Transverse colon (tissue), 4 donors: Measurements from ENCODE around the gene KAZN. TPM values are rescaled to one million over a fixed set of nuclear protein-coding genes. Genes with fewer than 3 reads are reported as not detected.

Experiments used
- DNase-seq: peaks from one replicate; pipeline ENCODE4 v3.0.0-alpha.2; 2019
- H3K27ac ChIP-seq, 4 donors: fragments of 200-600 bp; sonication (generic); 2 replicates each; pipeline ENCODE4 v1.5.1; 2016 to 2018; ENCODE audit warnings: inconsistent platforms in 4 of 4
- H3K27me3 ChIP-seq: fragments of 200-600 bp; sonication (generic); 2 replicates; pipeline ENCODE4 v1.5.1; 2017; ENCODE audit warnings: inconsistent platforms
- H3K36me3 ChIP-seq, 4 donors: fragments of 200-600 bp; sonication (generic); 2 replicates each; pipeline ENCODE4 v1.5.1; 2017 to 2019; ENCODE audit warnings: inconsistent platforms in 4 of 4
- H3K4me1 ChIP-seq, 4 donors: fragments of 200-600 bp; sonication (generic); 2 replicates each; pipeline ENCODE4 v1.5.1; 2017 to 2020; ENCODE audit warnings: inconsistent platforms in 4 of 4
- H3K4me3 ChIP-seq, 4 donors: fragments of 200-600 bp; sonication (generic); 1 replicate in 1 of 4; 2 replicates in 3 of 4; pipeline versions ENCODE4 v1.5.1 to v1.6.1; 2017 to 2019; ENCODE audit warnings: inconsistent platforms in 4 of 4
- H3K9me3 ChIP-seq, 2 donors: fragments of 200-600 bp; sonication (generic); 2 replicates each; pipeline ENCODE4 v1.5.1; 2017 to 2019; ENCODE audit warnings: inconsistent platforms in 2 of 2
- CTCF ChIP-seq, 5 experiments: fragments of 200-600 bp in 3 of 5; fragments of 450-650 bp in 2 of 5; sonication (generic) in 3 of 5; IDR thresholded peaks; 1 replicate in 2 of 5; 2 replicates in 3 of 5; pipeline ENCODE4 v1.5.1; 2016 to 2017; ENCODE audit warnings: antibody characterized with exemption in 5 of 5, inconsistent platforms in 3 of 5, mild to moderate bottlenecking in 2 of 5, moderate library complexity in 1 of 5
- EP300 ChIP-seq: sonication (generic); formaldehyde crosslinking; IDR thresholded peaks from one replicate; pipeline ENCODE4 v1.6.1; 2017; ENCODE audit warnings: antibody characterized with exemption, low read depth
- POLR2A ChIP-seq: fragments of 450-650 bp; IDR thresholded peaks from one replicate; pipeline ENCODE4 v1.6.1; 2016; ENCODE audit warnings: antibody characterized with exemption, mild to moderate bottlenecking, moderate library complexity
- POLR2AphosphoS5 ChIP-seq, 3 donors: sonication (generic); formaldehyde crosslinking; IDR thresholded peaks; one replicate each; pipeline ENCODE4 v1.6.1; 2016; ENCODE audit warnings: antibody characterized with exemption in 3 of 3
- WGBS, 2 donors: methylation state at CpG; one replicate each; pipeline ENCODE4 v1.1.5; 2018; ENCODE audit warnings: low coverage in 1 of 2; 5-methylcytosine and 5-hydroxymethylcytosine counted together
- in situ Hi-C, 4 donors: fragments of 200-750 bp; cut with MboI; loops; one replicate each; pipeline versions ENCODE4 v1.15.0 to v1.15.1; 2017; ENCODE audit warnings: low sequenced_read_pairs in 3 of 4, low pct_ligation_motif_present in 1 of 4, low pct_unique_long_range_greater_than_20kb in 1 of 4
- intact Hi-C: fragments of 100-400 bp; cut with DNase I; formaldehyde crosslinking; loops from one replicate; pipeline ENCODE4 v1.15.1; 2023; ENCODE audit warnings: low total_unique reads
- total RNA-seq, 4 donors: library from RNA; depleted of rRNA; stranded (reverse); fragments of >200 nt; gene quantifications; one replicate each; pipeline ENCODE4 v1.1.0, GENCODE V29; 2016

The KAZN gene
- total RNA-seq, 4 donors from 2014 or later: 12.0 to 17.1 (median 16.2) TPM

DNA sequence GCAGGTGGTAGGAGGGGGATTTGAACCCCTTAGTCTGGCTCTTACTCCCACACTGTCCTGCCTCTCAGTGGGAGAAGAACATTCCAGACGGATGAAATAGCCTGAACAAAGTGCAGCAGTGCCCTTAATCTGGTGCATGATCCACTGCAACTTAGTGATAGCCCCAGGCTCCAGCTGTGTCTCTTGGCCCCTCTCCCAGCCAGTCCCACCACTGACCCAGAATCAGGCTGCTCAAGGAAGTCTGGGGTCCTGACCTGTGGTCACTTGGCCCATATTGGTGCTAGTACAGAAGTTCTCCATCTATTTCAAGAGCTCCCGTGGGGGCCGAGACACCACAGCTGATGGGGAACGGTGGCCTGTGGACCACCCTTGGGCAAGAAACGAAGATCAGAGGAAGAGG, 255.0 kb downstream of the KAZN start:
- Histone ChIP-seq H3K4me3 (no peak overlapping the region), H3K4me1 (no peaks in the 10 kb centered on the region), H3K27me3 (no peaks in the 10 kb centered on the region), H3K27ac (no peak overlapping the region), H3K36me3 (no peaks in the 10 kb centered on the region), H3K9me3 (no peaks in the 10 kb centered on the region)
- in situ Hi-C loops: no loop called here
- WGBS, 2 donors: 70 to 80% methylated on average over 4 to 5 of the region's 5 CpGs
- intact Hi-C loops: no loop called here
- TF ChIP-seq POLR2A: no peak
- TF ChIP-seq CTCF (IDR thresholded peaks at IDR 0.05): no peak
- no peak for TF ChIP-seq POLR2AphosphoS5 (IDR thresholded peaks at IDR 0.05)
- no peak for TF ChIP-seq EP300
- no peak for DNase-seq

GRCh38 chr1:14855268-14855667, 256.8 kb downstream of the KAZN start:
- no peaks in the 10 kb centered on the region for H3K4me1 ChIP-seq
- H3K36me3 ChIP-seq: no peaks in the 10 kb centered on the region
- no peak for DNase-seq
- no peaks in the 10 kb centered on the region for H3K9me3 ChIP-seq
- in situ Hi-C loops (no loop called here), intact Hi-C loops (no loop called here)
- 82% methylated on average over 3 of the region's 3 CpGs; no CpG with 5 or more reads in 1 of the 2 donors for WGBS, 2 donors
- no peak for TF ChIP-seq POLR2A
- TF ChIP-seq POLR2AphosphoS5 (IDR thresholded peaks at IDR 0.05): no peak
- TF ChIP-seq EP300: no peak
- no peak for TF ChIP-seq CTCF (IDR thresholded peaks at IDR 0.05)
- H3K27ac ChIP-seq: no peak overlapping the region
- no peaks in the 10 kb centered on the region for H3K27me3 ChIP-seq
- H3K4me3 ChIP-seq: no peak overlapping the region

DNA sequence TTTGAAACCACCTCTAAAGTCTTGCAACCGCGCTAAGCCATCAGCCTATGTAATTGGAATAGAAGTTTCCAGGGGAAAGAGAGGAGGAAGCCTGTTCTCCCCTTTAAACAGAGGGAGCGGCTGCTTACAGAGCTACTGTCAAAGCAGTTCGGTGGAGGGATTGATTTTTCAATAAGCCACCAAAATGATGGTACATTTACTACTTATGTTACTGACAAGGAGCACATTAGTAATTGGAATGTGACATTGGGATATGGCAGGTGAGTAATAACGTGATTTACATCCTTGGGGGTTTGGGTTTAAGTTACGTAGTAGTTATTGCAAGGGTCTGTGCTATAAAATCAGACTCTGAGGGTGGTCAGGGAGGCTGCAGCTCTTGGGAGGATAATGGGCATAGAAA, 257.3 kb downstream of the KAZN start:
- DNase-seq: no peak
- Histone ChIP-seq H3K4me3 (no peak overlapping the region), H3K4me1 (no peaks in the 10 kb centered on the region), H3K9me3 (no peaks in the 10 kb centered on the region), H3K27ac (no peak overlapping the region), H3K36me3 (no peaks in the 10 kb centered on the region), H3K27me3 (no peaks in the 10 kb centered on the region)
- in situ Hi-C loops: no loop called here
- WGBS, 2 donors: 80 to 89% methylated on average over 1 to 6 of the region's 6 CpGs
- no peak for TF ChIP-seq POLR2A
- TF ChIP-seq CTCF (IDR thresholded peaks at IDR 0.05): no peak
- no peak for TF ChIP-seq EP300
- TF ChIP-seq POLR2AphosphoS5 (IDR thresholded peaks at IDR 0.05): no peak
- intact Hi-C loops: no loop called here

DNA sequence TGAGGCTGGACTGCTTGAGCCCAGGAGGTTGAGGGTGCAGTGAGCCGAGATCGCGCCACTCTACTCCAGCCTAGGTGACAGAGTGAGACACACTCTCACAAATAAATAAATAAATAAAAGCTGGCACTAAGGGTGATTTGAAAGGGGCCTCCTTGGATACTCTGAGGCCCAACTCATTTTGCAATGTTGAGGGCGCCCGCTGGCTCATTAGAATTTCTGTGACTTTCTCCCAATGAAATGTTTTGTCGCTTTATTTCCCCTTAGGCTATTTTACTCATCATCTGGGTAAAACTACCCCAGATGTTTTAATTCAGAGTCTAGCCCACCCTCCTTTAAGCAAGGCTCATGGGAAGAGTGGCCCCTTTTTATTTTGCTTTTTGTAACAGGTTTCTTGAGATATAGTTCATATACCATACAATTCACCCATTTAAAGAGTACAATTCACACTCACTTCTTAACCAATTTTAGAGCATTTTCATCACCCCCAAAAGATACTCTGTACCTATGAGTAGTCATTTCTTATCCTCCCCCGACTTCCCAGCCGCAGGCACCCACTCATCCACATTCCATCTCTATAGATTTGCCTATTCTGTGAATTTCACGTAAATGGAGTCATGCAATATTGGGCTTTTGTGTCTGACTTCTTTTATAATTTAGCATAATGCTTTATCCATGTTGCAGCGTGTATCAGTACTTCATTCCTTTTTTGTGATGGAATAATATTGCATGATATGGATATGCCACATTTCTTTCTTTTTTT, 259.1 kb downstream of the KAZN start:
- TF ChIP-seq EP300 (no peak), CTCF (IDR thresholded peaks at IDR 0.05) (no peak), POLR2A (no peak)
- 92 to 95% methylated on average over 8 to 10 of the region's 10 CpGs for WGBS, 2 donors
- Histone ChIP-seq H3K36me3 (no peaks in the 10 kb centered on the region), H3K27ac (no peak overlapping the region), H3K9me3 (no peaks in the 10 kb centered on the region), H3K4me1 (no peaks in the 10 kb centered on the region), H3K4me3 (no peak overlapping the region), H3K27me3 (no peaks in the 10 kb centered on the region)
- no peak for DNase-seq
- intact Hi-C loops (no loop called here), in situ Hi-C loops (no loop called here)
